Activated naive CD4-positive, alpha-beta T cell treated with anti-CD3 and anti-CD28 coated beads, Interleukin-2, amount 50 U/mL, for 16 hours (primary cell): ENCODE results near the gene ATP1A2.
A peak's percentile ranks its signal among the peaks of the same experiment; 100 is the strongest.
"Not testable (repeated sequence)": the region's sequence is repeated elsewhere in the genome, so short reads cannot be mapped to it uniquely, and the experiment has no call there.

Source experiments
- DNase-seq: peaks from one replicate; pipeline ENCODE4 v3.0.0-alpha.2; 2020

The ATP1A2 gene

DNA sequence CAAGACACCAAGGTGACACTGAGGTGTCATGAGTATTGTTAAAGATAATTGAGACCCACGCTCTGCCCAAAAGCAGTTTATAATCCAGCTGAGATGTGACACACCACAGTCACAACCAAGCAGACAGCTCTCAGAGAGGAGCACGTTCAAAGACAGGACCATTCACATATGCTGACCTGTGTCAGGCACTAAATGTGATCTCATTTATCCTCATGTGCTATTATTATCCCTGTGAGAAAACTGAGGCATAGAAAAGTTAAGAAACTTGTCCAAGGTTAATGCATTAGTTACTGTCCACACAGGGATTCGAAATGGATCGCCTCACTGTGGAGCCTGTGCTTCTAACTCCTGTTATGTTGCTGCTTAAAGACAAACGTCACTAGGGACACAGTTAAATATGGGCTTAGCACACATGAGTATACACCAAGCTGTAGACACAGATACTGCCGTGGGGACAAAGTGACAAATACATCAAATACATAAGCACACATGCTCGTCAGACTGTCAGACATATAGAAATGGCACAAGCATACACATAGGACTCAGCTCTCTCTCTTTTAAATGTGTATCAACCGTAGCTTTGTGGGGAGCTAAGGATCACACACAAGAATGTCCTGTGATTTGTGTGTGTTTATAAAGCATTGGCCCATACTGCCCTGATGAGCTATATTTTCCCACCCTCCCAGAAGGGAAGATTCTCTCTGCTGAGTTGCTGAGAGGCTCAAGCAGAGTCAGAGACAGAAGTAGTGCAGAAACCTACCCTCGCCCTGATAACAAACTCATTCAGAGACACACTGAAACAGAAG is 13.6 kb upstream of the ATP1A2 start:
- no peak for DNase-seq

DNA sequence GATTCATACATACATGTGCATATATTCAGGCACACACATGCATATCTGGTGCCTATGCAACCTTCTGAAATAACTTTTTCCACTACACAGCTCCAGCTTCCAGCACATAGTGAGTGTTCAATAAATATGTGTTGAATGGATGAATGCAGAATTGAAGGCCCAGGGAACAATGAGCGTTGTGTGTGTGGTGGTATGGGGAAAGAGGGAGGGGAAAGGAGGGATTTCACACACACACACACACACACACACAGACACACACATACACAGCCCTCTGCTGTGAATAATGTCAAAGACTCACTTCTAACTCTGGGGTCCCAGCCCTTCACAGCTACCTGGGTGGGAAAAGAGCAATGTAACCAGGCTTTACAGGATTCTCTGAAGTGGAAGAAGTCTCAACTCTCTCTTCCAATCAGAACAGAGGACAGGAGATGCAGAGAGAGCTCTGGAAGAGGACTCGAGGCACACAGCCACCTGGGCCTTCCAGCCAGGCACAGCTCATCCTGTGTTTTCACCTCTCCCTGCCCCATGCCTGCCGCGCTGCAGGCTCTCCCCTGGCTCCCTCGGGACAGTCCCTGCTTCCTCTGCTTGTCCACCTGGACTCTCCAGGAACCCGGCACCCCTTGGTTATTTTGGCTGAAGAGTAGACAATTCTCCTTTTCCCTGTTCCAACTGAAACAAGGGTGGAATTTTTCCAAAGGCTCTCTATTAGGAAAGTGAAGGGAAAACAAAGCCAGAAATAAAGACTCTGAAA is 11.7 kb upstream of the ATP1A2 start:
- DNase-seq, result no peak

DNA sequence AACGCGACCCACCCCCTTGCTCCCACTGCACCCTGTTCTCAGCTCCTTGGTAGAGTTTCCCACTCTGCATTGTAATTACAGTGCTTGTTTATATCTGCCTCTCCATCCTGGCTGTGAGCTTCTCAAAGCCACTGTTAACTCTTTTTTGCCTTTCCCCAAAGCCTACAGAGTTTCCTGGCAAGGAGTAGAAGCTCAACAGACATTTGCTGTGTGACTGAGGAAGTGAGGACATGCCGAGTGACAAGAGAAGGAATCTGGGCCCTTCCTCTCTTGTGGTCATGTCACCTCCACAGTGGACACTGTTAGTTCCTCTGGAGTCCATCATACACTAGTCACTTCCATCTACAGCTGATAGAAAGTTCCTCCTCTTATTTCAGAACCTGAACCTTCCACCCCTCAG is 11.1 kb upstream of the ATP1A2 start:
- no peak for DNase-seq

DNA sequence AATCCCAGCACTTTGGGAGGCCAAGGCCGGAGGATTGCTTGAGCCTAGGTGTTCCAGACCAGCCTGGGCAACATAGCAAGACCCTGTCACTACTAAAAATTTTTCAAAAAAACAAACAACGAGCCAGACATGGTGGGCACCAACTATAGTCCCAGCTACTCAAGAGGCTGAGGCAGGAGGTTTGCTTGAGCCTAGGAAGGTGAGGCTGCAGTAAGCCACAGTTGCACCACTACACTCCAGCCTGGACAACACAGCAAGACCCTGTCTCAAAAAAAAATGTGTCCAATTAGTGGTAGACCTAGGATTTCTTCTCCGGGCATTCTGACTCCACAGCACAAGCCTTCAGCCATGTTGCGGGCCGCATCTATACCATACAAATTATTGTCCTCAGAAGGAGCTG is 10.4 kb upstream of the ATP1A2 start:
- DNase-seq, result no peak

DNA sequence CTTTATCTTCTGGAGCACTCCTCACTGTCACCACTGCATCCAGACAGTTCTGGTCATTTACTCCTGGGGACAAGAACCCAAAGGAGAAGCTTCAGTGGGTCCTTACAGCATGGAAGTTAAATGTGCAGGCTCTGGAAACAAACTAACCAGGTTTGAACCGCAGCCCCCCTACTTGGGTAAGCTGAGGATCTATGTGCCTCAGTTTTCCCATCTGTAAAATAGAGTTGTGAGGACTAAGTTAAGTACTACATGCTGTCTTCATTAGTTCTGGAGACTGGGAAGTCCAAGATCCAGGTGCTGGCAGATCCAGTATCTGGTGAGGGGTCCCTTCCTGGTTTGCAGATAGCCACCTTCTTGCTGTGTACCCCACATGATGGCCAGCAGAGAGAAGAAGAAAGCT is 8.0 kb upstream of the ATP1A2 start:
- DNase-seq, result no peak

DNA sequence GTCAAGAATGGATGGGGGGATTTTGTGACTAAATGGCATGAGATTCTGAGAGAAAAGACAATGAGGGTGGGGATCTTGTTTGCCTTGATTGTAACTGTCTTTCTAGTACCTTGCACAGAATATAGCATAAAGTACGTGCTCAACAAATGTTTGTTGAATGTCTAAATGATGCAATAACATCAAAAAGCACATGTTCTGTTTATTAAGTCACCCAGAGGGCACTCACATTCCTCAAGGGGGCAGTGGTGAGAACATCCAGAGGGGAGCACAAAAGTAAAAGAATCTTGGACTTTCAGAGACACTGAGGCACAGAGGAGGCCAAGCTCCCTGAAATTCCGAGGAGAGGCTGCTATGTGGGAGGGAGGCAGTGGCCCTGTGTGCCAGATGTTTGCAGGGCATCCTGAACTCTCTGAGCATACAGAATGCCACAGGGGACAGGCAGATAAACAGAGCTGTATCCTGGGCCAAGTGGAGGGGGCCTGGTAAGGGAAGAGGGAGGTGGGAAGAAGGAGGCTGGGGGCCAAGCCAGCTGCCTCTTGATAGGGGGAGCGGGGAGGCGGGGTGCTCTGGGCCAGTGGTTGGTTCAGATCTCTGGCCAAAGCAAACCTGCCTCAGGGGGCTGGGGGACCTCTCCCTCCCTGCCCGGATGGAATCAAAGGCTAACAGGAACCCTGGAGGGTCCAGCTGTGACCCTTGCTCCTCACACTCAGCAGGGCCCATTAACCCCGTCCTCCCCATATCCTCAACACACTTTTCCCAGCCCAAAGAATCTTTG is 6.5 kb upstream of the ATP1A2 start:
- DNase-seq, result peak; percentile 48

DNA sequence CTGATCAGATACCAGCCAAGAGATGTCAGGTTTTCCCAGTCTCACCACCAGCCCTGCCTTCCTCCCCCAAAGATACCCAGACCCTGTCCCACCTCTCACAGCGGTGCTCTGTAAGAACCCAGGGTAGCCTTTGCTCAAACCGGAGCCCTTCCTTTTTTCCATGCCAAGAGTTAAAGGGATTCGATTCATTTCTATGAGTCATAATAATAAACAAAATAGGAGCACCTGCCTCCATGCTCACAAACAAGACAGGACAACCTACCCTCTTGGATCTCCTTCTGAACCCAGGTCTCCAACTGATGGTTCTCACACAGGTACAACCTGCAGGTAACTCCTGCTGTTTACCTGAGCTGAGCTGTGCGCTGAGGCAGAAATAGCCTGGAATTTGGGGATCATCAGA is 5.9 kb upstream of the ATP1A2 start:
- DNase-seq, result no peak

DNA sequence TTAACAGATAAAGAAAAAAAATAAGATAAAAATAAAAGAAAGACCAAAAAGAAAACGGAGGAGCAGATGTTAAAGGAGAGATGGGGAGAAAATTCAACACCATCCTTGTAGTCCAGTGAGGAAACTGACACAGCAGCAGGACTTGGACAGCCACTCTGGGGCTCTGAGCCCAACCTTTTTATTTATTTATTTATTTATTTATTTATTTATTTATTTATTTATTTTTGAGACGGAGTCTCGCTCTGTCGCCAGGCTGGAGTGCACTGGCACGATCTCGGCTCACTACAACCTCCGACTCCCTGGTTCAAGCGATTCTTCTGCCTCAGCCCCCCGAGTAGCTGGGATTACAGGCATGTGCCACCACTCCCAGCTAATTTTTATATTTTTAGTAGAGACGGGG is 4.1 kb upstream of the ATP1A2 start:
- DNase-seq, result not testable (repeated sequence)

DNA sequence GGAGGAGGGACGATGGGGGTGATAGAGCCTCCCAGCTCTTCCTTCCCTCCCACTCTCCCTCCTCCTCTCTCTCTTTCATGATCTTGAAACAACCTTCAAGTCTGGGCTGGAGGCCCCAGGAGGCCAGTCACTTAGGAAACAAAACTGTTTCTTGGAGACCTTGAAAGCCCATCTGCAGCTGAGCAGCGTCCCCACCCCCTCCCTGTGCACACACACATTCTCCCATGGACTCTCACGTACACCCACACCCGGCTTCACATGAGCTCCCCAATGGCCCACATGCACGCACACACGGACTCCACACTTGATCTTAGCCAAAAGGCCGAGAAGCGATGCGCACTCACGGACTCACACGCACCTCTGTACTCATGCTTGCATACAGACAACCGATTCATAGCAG is 3.2 kb upstream of the ATP1A2 start:
- DNase-seq, result no peak

DNA sequence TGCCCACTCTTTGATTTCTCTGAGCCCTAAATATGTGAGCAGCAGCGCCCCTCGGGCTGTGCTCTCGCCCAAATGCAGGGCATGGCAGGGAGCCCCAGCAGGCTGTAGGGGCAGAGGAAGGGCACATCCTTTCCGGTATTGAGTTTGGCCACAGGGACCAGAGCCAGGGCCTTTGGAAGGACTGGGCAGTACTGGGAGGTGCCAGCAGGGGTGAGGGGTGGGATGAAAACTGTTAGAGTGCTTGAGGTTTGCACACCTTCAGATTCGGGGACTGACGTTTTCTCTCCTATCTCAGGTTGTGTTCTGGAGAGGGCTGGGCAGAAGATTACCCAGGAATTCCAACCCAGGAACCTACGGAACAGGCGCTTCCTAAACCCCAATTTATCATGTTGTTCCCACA is 2.2 kb upstream of the ATP1A2 start:
- DNase-seq, result no peak

DNA sequence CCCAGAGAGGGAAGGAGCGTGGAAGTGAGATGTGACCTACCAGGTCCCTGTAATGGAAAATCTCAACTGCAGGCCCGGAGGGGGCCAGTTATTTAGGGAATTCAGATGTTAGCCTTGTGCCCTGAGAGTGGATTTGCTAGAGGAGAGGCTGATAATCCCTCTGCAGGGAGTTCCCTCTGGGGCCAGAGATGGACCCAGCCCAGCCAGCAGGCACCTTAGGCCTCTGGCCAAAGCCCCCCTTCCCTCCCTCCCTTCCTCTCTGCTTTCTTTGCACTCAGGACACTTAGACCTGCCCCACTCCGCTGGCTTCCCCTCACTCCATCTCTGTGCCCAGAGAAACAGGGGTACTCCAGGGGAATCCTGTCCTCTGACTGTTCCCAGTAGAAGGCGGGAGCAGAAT is 1.5 kb upstream of the ATP1A2 start:
- no peak for DNase-seq

DNA sequence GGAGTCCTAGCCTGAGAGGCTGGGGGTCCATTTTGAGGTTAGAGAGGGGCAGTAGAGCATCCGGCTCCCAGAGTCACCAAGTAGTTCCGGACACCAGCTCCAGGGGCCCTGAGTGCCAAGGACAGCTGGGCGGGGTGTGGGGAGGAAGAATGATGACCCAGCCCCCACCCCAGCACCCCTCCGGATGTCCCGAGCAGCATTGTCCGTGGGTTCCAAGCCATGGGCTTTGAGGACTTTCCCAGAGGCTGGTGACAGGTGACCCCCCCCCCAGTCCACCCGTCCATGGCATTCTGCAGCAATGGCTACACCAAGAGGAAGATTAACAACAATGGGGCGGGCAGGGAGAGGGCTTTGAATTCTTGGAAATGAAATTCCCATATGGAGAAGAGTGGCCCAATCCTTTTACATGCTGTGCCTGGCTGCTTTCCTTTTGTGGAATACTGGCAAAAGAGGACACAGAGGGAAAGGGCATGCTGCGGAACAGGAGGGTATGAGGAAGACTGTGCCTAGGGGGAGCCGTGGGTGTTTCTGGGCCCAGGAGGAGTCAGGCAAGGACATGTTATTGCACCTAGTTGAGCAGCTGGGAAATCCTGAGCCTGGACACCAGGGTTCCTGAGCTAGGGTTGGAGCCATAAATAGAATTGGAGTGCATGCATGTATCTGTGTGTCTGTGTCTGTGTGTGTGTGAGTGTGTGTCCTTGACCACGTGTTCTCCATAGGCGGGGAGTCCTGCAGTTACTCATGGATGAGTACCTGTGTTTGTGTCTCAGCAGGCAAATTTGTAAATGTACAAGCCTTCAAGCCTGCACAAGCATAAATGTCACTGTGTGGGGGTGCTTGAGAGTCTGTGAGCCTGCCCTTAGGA is 956 bp downstream of the ATP1A2 start:
- DNase-seq, result no peak

DNA sequence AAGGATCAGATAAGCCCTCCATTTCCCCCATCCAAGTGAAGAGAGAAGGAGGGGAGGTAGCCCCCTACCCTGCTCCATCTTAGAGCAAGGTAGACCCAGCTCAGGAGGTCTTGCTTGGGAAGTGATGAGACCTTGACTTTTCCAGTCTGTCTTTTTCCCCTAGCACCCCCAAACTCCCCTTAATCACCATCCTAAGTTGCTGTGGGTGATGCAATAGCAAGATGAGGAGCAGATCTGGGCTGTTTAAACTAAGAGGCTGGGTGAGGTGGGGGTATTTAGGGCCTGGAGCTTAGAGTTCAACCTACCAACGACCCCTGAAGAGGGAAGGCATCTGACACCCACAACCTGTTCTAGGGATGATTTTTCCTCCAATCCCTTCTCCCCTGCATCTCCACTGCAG is 1.7 kb downstream of the ATP1A2 start:
- no peak for DNase-seq

DNA sequence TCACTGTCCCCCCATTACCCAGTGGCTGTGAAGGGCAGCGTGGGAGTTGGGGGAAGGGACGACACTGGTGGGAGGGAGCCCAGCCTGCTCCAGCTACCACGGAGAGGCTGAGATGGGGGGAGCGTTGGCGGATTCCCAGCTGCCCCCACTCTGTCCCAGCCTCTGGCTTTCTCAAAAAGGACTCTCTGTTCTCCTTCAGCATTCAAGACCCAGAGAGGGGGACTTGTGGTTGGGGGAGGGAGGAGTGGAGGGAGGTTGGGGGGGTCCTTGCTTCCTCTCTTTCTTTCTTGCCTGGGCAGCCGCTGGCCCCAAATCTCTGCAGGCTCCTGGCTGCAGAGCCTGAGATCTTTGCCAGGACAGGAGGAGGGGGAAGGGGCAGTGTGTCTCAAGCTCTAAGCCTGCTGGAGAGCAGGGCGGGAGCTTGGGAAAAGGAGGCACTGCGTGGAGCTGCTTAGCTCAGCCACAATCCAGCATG is 2.2 kb downstream of the ATP1A2 start:
- DNase-seq, result no peak

DNA sequence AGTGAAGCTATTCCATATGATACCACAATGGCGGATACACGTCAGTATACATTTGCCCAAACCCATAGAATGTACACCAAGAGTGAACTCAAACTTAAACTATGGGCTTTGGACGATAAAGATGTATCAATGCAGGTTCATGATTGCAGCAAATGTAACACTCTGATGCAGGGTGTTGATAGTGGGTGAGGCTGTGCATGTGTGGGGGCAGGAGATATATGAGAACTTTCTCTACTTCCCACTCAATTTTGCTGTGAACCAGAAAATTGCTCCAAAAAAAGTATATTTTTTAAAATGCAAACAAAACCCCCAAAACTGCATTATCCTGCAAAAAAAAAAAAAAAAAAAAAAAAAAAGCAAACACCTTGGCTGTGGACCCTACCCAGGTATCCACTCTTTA is 3.4 kb downstream of the ATP1A2 start:
- no peak for DNase-seq

DNA sequence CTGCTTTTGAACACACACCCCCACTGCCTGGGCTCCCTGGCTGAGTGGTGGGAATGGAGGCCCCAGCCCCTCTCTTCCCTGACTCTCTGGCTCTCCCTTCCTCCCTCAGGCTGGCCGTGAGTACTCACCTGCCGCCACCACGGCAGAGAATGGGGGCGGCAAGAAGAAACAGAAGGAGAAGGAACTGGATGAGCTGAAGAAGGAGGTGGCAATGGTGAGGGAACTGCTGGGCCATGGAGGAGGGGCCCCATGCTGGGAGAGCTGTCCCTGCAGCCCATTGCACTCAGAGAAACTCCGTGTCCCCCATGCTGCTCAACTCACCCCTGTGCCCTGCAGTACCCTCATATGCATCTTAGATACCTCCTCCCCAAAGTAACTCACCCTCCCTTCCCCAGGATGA is 5.2 kb downstream of the ATP1A2 start:
- DNase-seq, result no peak

DNA sequence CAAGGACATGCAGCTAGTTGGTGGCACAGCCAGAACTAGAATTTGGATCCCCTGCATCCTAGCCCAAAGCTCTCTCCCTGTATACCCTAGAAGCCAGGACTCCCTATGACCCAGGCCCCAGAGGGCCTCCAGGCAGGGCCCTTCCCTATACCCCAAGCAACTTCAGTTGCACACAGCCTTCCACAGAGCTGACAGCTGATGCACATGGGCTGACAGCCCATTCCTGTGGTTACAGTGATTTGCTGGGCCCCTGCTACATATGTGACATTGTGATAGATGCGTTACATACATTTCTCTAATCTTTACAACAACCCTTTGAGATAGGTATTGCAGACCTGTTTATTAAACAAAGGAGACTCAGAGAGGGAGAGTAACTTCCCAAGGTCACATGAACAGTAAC is 5.8 kb downstream of the ATP1A2 start:
- DNase-seq, result no peak

DNA sequence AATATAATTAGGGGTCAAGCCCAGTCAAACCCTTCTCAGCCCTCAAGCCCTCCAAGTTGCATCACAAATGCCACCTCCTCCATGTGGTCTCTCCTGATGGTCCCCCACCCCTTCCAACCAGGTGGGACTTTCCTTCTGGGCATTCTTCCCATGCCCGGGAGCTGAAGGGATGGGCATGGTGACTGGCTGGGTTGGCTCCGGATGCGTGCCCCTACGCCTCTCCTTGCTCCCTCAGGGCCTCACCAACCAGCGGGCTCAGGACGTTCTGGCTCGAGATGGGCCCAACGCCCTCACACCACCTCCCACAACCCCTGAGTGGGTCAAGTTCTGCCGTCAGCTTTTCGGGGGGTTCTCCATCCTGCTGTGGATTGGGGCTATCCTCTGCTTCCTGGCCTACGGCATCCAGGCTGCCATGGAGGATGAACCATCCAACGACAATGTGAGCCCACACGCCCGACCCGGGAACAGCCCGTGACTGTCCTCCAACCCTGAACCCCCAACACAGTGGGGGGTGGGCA is 7.5 kb downstream of the ATP1A2 start:
- DNase-seq, result no peak

DNA sequence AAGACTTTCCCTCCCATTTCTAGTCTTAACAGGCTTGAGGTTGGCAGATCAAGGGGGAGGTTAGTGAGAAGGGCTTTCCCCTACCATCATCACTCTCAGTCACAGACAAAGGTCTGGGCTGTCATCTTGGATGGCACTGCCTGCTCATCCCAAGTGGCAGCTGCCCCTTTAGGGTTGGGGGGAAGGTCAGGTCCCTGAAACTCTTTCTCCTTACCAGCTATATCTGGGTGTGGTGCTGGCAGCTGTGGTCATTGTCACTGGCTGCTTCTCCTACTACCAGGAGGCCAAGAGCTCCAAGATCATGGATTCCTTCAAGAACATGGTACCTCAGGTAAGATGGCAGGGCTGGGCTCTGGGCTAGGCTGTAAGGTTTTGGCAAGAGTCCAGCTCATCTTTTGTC is 8.2 kb downstream of the ATP1A2 start:
- DNase-seq, result no peak

DNA sequence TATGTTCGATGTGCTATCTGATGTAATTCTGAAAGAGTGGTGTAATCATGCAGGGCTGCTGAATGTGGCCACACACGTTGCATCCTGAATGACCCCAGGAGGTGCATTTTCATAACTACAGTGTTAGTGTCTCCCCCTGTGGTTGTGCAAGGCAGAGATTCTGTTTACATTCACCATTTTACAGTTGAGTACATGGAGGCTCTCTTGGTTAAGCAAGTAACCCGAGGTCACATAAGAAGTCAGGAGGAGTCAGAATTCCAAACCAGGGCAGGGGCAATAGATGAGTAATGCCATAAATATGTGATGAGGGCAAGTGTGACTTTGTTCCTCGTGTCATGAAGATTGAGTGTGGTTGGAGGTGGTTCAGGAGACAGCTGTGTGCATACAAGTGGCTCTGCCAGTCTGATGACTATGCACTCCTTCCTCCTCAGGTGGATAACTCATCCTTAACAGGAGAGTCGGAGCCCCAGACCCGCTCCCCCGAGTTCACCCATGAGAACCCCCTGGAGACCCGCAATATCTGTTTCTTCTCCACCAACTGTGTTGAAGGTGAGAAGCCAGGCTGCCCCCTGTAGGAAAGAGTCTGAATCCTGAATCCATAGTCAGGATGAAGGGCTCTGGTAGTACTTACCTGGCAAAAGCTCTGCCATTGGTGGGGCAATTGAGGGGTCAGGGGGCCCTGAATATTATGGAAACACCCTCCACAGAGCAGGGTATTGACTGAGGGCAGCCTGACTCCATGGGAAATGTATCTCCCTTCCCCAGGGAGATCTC is 9.3 kb downstream of the ATP1A2 start:
- no peak for DNase-seq

DNA sequence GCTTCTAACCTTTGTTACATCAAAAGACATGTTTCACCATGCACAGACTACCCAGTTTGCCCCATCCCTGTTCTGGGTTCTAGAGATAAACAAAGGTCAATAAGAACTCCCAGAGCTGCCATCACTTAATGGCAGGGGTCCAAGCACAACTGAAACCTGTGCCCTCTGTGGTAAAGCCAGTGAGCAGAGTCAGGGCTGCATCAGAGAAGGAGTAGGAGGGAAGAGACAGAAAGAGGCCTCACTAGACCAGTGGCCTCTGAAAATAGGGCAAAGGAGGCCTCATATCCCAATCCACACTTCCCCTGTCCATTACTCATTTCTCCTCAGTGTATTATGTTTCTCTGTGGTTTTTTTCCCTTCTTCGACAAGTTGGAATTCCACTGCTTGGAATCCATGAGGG is 10.2 kb downstream of the ATP1A2 start:
- DNase-seq, result no peak

DNA sequence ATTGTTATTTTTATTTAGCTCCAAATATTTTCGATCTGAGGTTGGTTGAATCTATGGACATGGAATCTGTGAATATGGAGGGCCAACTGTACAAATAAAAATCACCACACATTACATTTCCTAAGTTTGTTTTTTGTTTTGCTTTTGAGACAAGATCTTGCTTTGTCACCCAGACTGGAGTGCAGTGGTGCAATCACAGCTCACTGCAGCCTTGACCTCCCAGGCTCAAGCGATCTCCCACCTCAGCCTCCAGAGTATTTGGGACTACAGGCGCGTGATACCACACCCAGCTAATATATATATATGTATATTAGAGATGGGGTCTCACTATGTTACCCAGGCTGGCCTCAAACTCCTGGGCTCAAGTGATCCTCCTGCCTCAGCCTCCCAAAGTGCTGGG is 10.8 kb downstream of the ATP1A2 start:
- not testable (repeated sequence) for DNase-seq
